Activated CD8-positive, alpha-beta T cell treated with anti-CD3 and anti-CD28 coated beads for 36 hours (primary cell): Measurements from ENCODE around the gene RTRAF. TPM values are rescaled to one million over a fixed set of nuclear protein-coding genes. Genes with fewer than 3 reads are reported as not detected.

Source experiments
- ATAC-seq: fragments of 200-7000 bp; cut with Tn5 transposase; one replicate; pipeline ENCODE4 v1.10.0; 2021; ENCODE audit warnings: mild to moderate bottlenecking, moderate library complexity
- CTCF ChIA-PET: fragments of 350-600 bp; sonication (Branson Sonifier 250); formaldehyde crosslinking; loops from one replicate; lab custom pipeline; 2021; ENCODE audit warnings: antibody characterized with exemption; lab: Charles Lee
- POLR2A ChIA-PET: fragments of 350-600 bp; sonication (Branson Sonifier 250); formaldehyde crosslinking; loops from one replicate; lab custom pipeline; 2021; ENCODE audit warnings: antibody characterized with exemption; lab: Charles Lee
- DNase-seq: peaks from one replicate; pipeline ENCODE4 v3.0.0-alpha.2; 2020
- H3K27ac Mint-ChIP-seq: one replicate; pipeline ENCODE4 v1.8.0; 2021; ENCODE audit warnings: mild to moderate bottlenecking, mixed read lengths
- H3K27me3 Mint-ChIP-seq: one replicate; pipeline ENCODE4 v1.8.0; 2021; ENCODE audit warnings: mixed read lengths
- H3K36me3 Mint-ChIP-seq: one replicate; pipeline ENCODE4 v1.8.0; 2021; ENCODE audit warnings: low read depth, mixed read lengths
- H3K4me1 Mint-ChIP-seq: one replicate; pipeline ENCODE4 v1.8.0; 2021; ENCODE audit warnings: low read depth, mixed read lengths
- H3K4me3 Mint-ChIP-seq: one replicate; pipeline ENCODE4 v1.8.0; 2021; ENCODE audit warnings: mild to moderate bottlenecking, moderate library complexity, mixed read lengths
- H3K9me3 Mint-ChIP-seq: one replicate; pipeline ENCODE4 v1.8.0; 2021; ENCODE audit warnings: mixed read lengths
- intact Hi-C: fragments of 100-400 bp; cut with micrococcal nuclease; formaldehyde crosslinking; loops from one replicate; pipeline ENCODE4 v1.10.0; 2022
- total RNA-seq, 2 experiments: library from RNA; stranded (reverse); gene quantifications; one replicate each; pipeline ENCODE4 v1.2.3, GENCODE V29; 2021
- TF ChIP-seq, protein P1 (sequence below): fragments of 200-600 bp; IDR thresholded peaks from one replicate; pipeline ENCODE4 v1.8.0; 2022; ENCODE audit warnings: antibody characterized with exemption, mild to moderate bottlenecking

Gene RTRAF
- total RNA-seq, 2 experiments from 2014 or later, result 230 to 235 TPM

- ChIA-PET POLR2A (no interaction called here), CTCF (interaction anchor here (0.6 to 1.8 kb wide), 6 partner anchors 28 to 470 kb away, joined by 3 to 5 read pairs (median 3); no protein-coding TSS in a partner anchor)
- H3K27me3 Mint-ChIP-seq, result no peaks in the 10 kb centered on the region
- ATAC-seq (no peak), DNase-seq (no peak)
- intact Hi-C loops, result no loop called here
- H3K4me1 Mint-ChIP-seq, result peaks cover 11% of the 10 kb centered on the region
- H3K27ac Mint-ChIP-seq, result no peak overlapping the region
- no peaks in the 10 kb centered on the region for H3K9me3 Mint-ChIP-seq
- no peak overlapping the region for H3K4me3 Mint-ChIP-seq
- H3K36me3 Mint-ChIP-seq, result no peaks in the 10 kb centered on the region
- TF ChIP-seq, protein P1, sequence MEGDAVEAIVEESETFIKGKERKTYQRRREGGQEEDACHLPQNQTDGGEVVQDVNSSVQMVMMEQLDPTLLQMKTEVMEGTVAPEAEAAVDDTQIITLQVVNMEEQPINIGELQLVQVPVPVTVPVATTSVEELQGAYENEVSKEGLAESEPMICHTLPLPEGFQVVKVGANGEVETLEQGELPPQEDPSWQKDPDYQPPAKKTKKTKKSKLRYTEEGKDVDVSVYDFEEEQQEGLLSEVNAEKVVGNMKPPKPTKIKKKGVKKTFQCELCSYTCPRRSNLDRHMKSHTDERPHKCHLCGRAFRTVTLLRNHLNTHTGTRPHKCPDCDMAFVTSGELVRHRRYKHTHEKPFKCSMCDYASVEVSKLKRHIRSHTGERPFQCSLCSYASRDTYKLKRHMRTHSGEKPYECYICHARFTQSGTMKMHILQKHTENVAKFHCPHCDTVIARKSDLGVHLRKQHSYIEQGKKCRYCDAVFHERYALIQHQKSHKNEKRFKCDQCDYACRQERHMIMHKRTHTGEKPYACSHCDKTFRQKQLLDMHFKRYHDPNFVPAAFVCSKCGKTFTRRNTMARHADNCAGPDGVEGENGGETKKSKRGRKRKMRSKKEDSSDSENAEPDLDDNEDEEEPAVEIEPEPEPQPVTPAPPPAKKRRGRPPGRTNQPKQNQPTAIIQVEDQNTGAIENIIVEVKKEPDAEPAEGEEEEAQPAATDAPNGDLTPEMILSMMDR, result no peak
Observed at GRCh38 chr14:52042371-52043289, 53.3 kb downstream of the RTRAF start.

GRCh38 chr14:52043690-52044089 lies 54.3 kb downstream of the RTRAF start:
- CTCF ChIA-PET, result interaction anchor here (0.6 to 1.8 kb wide), 10 partner anchors 19 to 469 kb away, joined by 3 to 5 read pairs (median 3); no protein-coding TSS in a partner anchor
- POLR2A ChIA-PET, result no interaction called here
- H3K4me1 Mint-ChIP-seq, result peaks cover 11% of the 10 kb centered on the region
- H3K9me3 Mint-ChIP-seq, result no peaks in the 10 kb centered on the region
- H3K27ac Mint-ChIP-seq, result no peak overlapping the region
- H3K4me3 Mint-ChIP-seq, result no peak overlapping the region
- no peaks in the 10 kb centered on the region for H3K36me3 Mint-ChIP-seq
- ATAC-seq, result peak; percentile 49
- no peaks in the 10 kb centered on the region for H3K27me3 Mint-ChIP-seq
- DNase-seq, result peak; percentile 28
- TF ChIP-seq, protein P1, result peak; percentile 4
- intact Hi-C loops, result no loop called here

DNA sequence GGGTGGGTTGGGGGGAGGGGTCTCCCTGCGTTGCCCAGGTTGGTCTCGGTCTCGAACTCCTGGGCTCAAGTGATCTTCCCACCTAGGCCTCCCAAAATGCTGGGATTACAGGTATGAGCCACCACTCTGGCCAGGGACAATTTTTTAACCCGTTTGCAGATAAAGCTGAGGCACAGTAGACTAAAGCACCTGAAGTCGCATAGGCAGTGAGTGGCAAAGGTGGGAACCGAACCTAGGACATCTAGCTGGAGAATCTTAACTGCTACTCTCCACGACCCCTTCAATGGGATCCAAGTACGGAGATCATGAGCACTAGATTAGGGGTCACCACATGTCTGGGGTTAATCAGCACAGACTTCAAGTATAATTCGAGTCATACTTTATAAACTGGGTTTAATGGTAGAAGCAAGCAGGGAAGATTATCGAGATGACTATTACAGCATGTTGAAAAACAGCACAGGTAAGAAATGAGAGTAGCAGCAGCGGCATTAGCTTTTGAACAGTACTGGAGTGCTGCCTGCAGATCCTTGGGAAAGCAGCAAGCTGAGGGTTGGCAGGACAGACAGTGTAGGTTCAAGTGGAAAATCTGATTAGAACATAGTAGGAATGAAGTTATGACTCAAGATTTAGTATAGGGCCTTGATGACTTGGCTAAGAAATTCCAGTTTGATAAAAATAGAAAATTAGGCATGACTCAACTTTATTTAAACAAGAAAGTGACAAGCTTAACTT lies 55.6 kb downstream of the RTRAF start:
- H3K27ac Mint-ChIP-seq, result no peak overlapping the region
- POLR2A ChIA-PET, result no interaction called here

GRCh38 chr14:52046376-52046917 lies 57.1 kb downstream of the RTRAF start:
- no peak overlapping the region for H3K27ac Mint-ChIP-seq
- POLR2A ChIA-PET, result no interaction called here

More for the DNA sequence above, 55.6 kb downstream of the RTRAF start:
- CTCF ChIA-PET, result interaction anchor here (0.9 to 1.6 kb wide), 5 partner anchors 28 to 87 kb away, joined by 3 to 5 read pairs (median 3); no protein-coding TSS in a partner anchor
- TF ChIP-seq, protein P1, result no peak
- Mint-ChIP-seq H3K4me1 (peaks cover 11% of the 10 kb centered on the region), H3K4me3 (no peak overlapping the region), H3K36me3 (no peaks in the 10 kb centered on the region), H3K27me3 (no peaks in the 10 kb centered on the region), H3K9me3 (no peaks in the 10 kb centered on the region)
- DNase-seq (no peak), ATAC-seq (no peak)
- intact Hi-C loops, result loop anchor here (5.0 kb wide), 1 partner anchor 232 kb away; no protein-coding TSS in a partner anchor

More at GRCh38 chr14:52046376-52046917, 57.1 kb downstream of the RTRAF start:
- H3K4me1 Mint-ChIP-seq, result peaks cover 11% of the 10 kb centered on the region
- H3K4me3 Mint-ChIP-seq, result no peak overlapping the region
- DNase-seq (no peak), ATAC-seq (no peak)
- no peaks in the 10 kb centered on the region for H3K9me3 Mint-ChIP-seq
- CTCF ChIA-PET, result interaction anchor here (0.7 to 1.6 kb wide), 7 partner anchors 12 to 219 kb away, joined by 3 read pairs; no protein-coding TSS in a partner anchor
- no peaks in the 10 kb centered on the region for H3K27me3 Mint-ChIP-seq
- intact Hi-C loops, result loop anchor here (5.0 kb wide), 1 partner anchor 231 kb away; no protein-coding TSS in a partner anchor
- H3K36me3 Mint-ChIP-seq, result no peaks in the 10 kb centered on the region
- TF ChIP-seq, protein P1, result no peak
